GM20000 (cell line): Measurements from ENCODE around the gene TIMP1.

Experiments used
- DNase-seq: peaks from one replicate; pipeline ENCODE4 v3.0.0; 2012; ENCODE audit warnings: low spot score
- TF ChIP-seq, protein P1 (sequence below): IDR thresholded peaks from 2 replicates; pipeline ENCODE4 v1.5.1; 2012; ENCODE audit warnings: mild to moderate bottlenecking, control low read depth; ENCODE audit errors: extremely low read depth, missing control alignments

TIMP1 gene

GRCh38 chrX:47629419-47630200, 47.4 kb downstream of the TIMP1 start, which contains the start of gene CFP:
CFP (minus strand) TSS chrX:47629930; CDS start chrX:47629844, 86 bp downstream.
- TF ChIP-seq, protein P1, sequence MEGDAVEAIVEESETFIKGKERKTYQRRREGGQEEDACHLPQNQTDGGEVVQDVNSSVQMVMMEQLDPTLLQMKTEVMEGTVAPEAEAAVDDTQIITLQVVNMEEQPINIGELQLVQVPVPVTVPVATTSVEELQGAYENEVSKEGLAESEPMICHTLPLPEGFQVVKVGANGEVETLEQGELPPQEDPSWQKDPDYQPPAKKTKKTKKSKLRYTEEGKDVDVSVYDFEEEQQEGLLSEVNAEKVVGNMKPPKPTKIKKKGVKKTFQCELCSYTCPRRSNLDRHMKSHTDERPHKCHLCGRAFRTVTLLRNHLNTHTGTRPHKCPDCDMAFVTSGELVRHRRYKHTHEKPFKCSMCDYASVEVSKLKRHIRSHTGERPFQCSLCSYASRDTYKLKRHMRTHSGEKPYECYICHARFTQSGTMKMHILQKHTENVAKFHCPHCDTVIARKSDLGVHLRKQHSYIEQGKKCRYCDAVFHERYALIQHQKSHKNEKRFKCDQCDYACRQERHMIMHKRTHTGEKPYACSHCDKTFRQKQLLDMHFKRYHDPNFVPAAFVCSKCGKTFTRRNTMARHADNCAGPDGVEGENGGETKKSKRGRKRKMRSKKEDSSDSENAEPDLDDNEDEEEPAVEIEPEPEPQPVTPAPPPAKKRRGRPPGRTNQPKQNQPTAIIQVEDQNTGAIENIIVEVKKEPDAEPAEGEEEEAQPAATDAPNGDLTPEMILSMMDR: no peak
- DNase-seq: no peak

- TF ChIP-seq, protein P1: no peak
- DNase-seq: no peak
Measured at GRCh38 chrX:47631676-47632075, 49.4 kb downstream of the TIMP1 start.

DNA sequence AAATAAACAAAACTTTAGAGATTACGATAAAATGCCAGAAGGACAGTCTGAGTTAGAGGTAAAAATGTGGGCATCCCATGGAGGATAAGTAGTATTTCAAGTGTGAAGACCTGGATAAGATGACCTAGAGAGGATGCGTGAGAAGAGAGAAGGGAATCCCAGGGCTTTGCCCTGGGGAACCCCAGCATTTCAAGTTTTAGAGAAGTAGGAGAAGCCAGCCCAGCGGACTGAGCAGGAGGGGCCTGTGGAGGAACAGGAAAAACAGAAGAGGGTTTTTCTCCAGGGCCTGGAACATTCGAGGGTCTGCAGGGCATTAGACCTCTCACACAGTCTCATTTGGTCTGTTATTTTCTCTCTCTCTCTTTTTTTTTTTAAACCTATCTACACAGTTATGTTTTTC, 50.4 kb downstream of the TIMP1 start:
- TF ChIP-seq, protein P1: no peak
- DNase-seq: no peak

DNA sequence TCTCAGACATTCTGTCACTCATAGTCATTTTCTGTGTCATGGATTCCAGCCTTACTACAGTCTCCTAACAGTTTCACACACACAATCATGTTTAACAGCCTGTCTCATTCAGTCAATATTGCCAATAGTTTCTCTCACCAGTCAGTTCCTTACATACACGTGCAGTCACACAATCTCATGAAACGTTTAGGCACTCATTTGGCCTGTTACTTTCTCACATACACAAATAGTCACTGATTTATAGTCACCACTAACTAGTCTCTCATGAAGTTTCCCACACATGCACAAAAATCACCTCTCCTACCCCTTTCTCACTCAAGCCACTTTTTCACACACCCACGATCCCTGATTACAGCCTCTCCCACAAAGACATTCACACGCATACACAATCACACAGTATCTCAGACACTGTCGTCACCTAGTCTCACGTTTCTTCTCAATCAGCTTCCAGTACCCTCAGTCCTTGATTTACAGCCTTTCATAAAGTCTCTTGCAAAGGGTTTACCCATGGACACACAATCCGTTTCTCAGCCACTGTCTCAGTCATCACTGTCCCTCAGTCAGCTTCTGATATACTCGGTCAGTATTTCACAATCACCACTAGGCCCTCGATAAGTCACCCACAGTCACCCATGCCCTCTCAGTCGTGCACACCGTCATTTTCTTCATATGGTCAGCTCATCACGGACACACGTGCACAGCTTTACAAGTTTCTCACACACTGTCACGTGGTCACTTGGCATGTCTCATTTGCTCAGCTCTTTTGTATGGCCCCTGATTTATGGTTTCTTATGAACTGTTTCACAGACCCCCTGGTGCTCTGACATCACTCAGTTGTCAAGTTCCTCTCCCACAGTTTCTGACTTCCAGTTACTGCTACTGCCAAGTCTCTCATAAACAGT, 51.7 kb downstream of the TIMP1 start:
- TF ChIP-seq, protein P1: no peak
- no peak for DNase-seq

- TF ChIP-seq, protein P1: no peak
- DNase-seq: no peak
Measured at GRCh38 chrX:47634871-47635575, 52.8 kb downstream of the TIMP1 start.
